Measurements from ENCODE around the gene PPP1R1C.
"Not testable (repeated sequence)": the region's sequence is repeated elsewhere in the genome, so short reads cannot be mapped to it uniquely, and the experiment has no call there.

PPP1R1C gene, protein sequence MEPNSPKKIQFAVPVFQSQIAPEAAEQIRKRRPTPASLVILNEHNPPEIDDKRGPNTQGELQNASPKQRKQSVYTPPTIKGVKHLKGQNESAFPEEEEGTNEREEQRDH

DNA sequence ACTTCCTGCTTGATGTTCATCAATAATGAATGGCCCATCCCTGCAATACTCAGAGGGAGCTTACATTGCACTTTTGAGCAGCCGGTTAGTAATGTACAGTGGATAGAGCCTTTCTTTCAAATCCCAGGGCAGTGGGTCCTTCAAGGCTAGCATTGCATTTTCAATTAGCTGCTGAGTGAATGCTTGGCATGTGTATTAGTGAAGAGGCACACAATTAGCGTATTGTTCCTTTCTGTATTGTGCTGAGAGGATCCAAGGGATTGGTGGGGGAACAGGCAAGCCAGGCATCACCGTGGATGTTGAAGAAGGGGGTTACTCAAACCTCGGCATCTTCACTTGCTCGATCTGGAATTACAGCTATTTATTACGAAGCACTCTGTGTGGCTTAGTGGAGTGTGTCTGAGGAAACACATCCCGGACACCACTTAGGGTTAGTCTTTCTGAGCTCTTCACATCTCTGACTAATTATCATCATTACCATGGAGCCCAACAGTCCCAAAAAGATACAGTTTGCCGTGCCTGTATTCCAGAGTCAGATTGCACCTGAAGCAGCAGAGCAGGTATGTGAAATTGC lies at the start of gene PPP1R1C:
Gene PPP1R1C, plus strand, starts transcription at position 222 of the 574 bp plus-strand sequence. Its CDS starts 258 bp downstream, at position 480.
- no peak for DNase-seq

DNA sequence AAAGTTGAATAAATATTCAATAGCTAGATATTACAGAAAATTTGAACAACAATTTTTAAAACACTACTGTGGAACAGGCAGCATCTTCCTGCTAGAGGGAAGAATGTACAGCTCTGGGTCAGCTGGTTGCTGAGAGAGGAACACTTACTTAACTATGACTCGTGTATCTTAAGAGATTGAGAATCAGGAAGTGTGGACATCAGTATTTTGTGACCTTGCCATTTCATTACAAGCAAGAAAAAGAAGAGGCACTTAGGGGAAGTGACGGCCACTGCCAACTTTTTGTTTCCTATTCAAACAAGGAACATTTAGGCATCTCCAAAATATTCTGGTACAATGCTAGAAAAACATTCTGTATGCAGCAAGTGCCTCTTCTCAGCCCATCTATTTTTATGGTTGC lies 48.2 kb upstream of the PPP1R1C start:
- no peak for DNase-seq

DNA sequence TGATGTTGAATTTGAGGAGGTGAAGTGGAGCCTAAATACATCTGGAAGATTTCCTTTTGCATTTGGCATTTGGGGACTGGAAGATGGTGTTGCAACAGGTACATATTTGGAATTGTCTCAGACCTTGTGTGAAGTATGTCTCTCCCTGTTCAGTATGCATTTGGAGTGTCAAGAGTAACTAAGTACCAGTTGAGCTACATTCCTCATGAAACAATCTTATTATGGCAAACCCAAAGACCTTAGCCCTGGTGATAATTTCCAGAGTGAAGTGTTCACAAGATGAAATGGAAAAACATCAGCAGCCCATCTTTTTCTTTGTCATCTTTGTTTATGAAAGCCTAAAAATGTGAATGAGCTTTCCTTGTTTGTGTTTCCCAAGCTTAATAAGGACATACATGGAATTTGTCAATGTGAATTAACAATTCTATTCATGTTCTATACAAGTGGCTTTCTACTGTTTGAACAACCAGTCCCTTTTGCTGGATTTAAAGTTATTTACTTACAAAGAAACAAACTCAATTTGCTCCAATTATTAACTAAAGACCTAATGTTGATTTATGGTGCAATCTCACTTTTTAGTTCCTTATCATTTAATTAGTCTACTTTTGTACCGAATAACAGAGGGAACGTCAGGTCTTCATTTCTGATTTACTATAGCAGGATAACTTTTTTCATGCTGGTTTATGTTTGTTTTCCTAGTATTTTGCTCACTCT lies 42.1 kb upstream of the PPP1R1C start:
- DNase-seq = no peak

DNA sequence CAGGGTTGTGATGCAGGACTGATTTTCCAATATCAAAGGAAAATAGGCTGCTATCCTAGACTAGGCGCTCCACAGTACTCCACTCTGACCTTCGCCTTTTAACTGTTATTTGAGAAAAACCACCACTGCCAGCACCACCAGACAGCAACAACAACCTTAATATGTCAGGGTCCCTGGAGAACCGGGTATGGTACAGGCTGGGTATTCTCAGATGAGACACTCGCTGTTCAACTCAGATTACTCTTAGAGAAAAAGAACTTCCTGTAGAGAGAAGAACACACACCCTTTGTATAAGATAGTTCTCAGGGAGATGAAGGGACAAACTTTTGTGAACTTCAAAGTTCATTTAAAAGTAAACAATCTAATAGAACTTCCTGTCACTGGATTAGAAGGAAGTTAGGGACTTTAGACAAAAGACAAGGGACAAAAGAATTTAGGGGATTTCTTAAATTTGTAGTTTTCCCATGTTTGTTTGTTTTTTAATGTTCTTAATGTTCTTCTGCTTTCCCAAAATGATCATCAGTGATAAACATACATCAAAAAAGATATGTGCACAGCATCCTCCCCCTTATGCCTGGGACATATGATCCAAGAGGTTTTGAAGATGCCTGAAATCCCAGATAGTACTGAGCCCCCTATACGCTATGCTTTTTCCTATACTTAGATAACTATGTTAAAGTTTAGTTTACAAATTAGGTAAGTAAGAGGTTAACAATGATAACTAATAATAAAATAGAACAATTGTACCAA lies 41.3 kb upstream of the PPP1R1C start:
- no peak for DNase-seq

- DNase-seq = no peak
These were observed 40.8 kb upstream of the PPP1R1C start for GRCh38 chr2:181944914-181945291.

DNA sequence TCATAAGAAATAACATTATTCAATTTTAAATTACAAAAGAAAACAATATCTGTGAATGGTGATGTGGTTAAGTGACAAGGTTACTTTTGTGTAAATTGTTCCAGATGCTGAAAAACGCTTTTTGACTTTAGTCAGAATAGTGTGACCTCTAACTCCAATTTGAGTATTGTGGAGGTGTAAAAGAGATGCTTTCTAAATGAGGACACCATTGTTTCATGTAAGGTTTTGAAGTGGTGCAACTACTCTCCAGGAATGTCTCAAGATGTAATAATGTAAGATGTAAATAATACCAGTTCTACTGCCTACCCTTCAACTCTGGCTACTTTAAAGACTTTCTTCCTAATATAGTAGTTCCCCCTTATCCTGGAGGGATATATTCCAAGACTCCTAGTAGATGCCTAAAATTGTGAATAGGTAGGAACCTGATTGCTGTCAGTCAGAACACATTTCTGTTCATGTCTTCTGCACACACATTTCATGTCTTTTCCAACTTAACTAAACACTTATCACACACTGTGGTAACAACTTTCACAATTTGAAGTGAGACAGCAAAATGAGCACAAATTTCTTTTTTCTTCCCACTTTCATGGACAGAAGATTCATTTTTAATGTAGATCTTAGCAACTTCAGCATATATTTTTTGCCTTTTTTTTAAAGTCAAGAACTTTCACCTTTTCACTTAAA lies 39.1 kb upstream of the PPP1R1C start:
- no peak for DNase-seq

DNA sequence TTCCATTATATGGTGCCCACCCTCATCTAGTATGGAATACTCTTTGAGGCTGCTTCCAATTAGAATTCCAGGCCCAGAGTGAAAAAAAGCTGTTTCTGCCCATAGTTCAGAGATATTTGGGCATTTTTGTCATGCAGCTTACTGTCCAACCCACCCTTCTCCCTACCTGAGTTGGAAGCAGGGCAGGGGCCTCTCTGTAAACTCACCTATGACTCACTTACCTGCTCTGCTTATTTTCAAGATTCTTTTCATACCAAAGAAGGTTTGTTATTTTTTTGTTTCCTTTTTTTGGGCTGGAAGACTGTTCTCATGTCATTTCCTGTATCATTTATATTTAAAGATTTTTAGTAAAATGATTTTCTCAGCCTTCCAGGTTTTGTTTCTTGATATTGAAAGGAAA lies 38.4 kb upstream of the PPP1R1C start:
- DNase-seq = no peak

- no peak for DNase-seq
These were observed 37.4 kb upstream of the PPP1R1C start for GRCh38 chr2:181948227-181948626.

- DNase-seq = no peak
These were observed 36.6 kb upstream of the PPP1R1C start for GRCh38 chr2:181949047-181949446.

DNA sequence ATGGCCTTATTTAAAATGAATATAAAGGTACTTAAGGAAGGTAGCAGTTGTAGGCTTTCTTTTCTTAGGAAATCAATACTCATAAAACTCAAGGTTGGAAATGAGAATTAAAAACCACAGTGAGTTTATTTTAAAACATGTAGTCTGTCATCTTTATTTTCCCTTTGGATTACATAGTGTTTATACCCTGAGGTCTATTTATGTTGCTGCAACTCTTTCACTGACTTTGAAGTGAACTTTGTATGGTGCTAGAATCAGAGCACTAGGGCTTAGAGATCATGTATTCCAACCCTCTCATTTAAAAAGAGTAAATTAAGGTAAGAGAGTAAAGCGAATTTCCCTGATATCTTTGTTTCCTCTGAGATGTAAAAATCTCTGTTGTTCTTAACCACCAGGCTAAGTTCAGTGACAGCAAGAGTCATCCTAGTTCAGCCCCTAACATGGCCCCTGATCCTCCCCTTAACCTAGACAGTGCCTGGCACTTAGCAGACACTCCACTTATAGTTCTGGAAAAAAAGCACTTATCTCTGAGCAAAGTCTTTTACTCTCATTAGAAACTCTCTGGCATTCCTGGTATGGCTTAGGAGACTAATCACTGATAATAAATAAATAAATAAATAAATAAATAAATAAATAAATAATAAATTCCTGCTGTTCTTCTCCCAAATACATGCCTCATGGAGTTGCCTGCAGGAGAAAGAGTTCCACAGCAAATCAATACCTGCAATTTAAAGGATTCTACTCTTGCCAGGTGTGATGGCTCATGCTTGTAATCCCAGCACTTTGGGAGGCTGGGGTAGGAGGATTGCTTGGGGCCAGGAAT lies 33.0 kb upstream of the PPP1R1C start:
- DNase-seq = no peak

GRCh38 chr2:181953881-181954537 lies 31.6 kb upstream of the PPP1R1C start:
- peak; percentile 49 for DNase-seq

DNA sequence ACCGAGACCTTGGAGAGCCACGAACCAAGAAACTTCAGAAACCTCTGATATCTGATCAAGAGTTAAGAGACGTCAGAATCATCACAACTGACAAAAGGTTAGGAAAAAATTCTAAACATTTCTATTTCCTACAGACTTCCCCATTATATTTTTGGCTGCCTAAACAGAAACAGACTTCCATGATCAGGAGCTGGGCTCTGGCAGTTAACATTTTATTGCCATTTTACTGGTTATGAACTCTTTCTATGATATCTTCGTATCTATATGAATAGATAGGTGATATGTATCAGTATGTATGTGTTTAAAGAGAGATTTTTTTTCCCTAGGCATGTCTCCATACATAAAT lies 31.1 kb upstream of the PPP1R1C start:
- DNase-seq = no peak

DNA sequence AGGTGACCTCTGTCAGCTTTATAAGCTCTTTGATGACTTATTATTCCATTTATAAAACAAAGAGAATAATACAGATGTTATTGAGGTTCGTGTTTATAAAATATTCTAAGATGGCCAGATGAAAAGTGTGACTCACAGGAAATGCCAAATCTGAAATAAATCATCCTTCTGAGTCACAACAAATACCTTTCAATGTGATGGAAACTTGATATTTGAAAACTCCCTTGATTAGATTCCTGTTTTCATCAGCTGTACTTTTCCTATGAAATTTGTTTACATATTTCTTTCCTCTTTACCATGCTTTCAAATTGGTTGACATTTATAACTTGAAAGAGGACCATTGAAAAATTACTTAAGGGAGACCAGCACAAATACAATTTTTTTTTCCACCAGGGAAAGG lies 30.6 kb upstream of the PPP1R1C start:
- no peak for DNase-seq

GRCh38 chr2:181955866-181956265 lies 29.8 kb upstream of the PPP1R1C start:
- DNase-seq = not testable (repeated sequence)

GRCh38 chr2:181957668-181958067 lies 28.0 kb upstream of the PPP1R1C start:
- DNase-seq = no peak

GRCh38 chr2:181958726-181959125 lies 26.9 kb upstream of the PPP1R1C start:
- no peak for DNase-seq

- no peak for DNase-seq
These were observed 26.1 kb upstream of the PPP1R1C start for GRCh38 chr2:181959508-181959907.

GRCh38 chr2:181961167-181961566 lies 24.5 kb upstream of the PPP1R1C start:
- not testable (repeated sequence) for DNase-seq

GRCh38 chr2:181962142-181962541 lies 23.5 kb upstream of the PPP1R1C start:
- no peak for DNase-seq

DNA sequence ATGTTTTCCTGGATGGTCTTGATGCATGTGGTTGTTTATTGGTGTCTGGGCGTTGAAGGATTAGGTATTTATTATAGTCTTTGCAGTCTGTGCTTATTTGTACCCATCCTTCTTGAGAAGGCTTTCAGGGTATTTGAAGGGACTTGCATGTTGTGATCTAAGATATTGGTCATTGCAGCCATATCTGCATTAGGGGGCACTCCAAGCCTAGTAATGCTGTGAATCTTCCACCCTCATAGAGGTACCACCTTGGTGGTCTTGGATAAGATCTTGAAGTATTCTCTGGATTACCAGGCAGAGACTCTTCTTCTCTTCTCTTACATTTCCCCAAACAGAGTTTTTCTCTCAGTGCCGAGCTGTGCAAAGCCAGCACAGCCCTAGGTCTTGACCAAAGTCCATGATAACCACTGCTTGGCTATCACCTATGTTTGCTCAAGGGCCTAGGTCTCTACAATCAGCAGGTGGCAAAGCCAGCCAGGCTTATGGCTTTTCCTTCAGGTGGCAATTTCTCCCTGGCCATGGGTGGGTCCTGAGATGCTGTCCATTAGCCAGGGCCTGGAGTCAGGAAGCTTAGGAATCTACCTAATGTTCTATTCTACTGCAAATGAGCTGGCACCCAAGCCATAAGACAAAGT lies 15.4 kb upstream of the PPP1R1C start:
- DNase-seq = no peak

DNA sequence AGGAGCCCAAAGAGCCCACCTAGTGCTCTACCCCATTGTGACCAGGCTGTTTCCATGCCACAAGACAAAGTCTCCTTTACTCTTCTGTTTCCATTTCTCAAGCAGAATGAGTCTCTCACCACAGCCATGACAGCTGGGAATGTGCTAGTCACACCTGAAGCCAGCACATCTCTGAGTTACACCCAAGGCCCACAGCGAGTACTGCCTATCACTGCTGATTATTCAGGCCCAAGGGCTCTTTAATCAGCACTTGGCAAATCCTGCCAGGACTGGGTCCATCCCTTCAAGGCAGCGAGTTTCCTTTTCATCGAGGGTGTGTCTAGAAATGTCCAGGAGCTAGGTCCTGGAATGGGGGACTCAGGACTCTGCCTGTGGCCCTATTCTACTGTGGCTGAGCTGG lies 14.6 kb upstream of the PPP1R1C start:
- no peak for DNase-seq
